22Rv1 (cell line): ENCODE results near the gene PRKACB.

ENCODE experiments used
- ZFX ChIP-seq: fragments of 450-650 bp; IDR thresholded peaks from 2 replicates; pipeline ENCODE4 v1.6.1; 2017; ENCODE audit warnings: antibody characterized with exemption, borderline replicate concordance
- TF ChIP-seq, protein P1 (sequence below): fragments of 450-650 bp; IDR thresholded peaks from 2 replicates; pipeline ENCODE4 v1.5.1; 2017; ENCODE audit warnings: mild to moderate bottlenecking

- TF ChIP-seq, protein P1, sequence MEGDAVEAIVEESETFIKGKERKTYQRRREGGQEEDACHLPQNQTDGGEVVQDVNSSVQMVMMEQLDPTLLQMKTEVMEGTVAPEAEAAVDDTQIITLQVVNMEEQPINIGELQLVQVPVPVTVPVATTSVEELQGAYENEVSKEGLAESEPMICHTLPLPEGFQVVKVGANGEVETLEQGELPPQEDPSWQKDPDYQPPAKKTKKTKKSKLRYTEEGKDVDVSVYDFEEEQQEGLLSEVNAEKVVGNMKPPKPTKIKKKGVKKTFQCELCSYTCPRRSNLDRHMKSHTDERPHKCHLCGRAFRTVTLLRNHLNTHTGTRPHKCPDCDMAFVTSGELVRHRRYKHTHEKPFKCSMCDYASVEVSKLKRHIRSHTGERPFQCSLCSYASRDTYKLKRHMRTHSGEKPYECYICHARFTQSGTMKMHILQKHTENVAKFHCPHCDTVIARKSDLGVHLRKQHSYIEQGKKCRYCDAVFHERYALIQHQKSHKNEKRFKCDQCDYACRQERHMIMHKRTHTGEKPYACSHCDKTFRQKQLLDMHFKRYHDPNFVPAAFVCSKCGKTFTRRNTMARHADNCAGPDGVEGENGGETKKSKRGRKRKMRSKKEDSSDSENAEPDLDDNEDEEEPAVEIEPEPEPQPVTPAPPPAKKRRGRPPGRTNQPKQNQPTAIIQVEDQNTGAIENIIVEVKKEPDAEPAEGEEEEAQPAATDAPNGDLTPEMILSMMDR: no peak
- TF ChIP-seq ZFX: no peak
These were observed 136.8 kb downstream of the PRKACB start for GRCh38 chr1:84280912-84281311.
